ENCODE results near the gene PACSIN2.
A peak's percentile ranks its signal among the peaks of the same experiment; 100 is the strongest.
"Not testable (repeated sequence)": the region's sequence is repeated elsewhere in the genome, so short reads cannot be mapped to it uniquely, and the experiment has no call there.

Gene PACSIN2

DNA sequence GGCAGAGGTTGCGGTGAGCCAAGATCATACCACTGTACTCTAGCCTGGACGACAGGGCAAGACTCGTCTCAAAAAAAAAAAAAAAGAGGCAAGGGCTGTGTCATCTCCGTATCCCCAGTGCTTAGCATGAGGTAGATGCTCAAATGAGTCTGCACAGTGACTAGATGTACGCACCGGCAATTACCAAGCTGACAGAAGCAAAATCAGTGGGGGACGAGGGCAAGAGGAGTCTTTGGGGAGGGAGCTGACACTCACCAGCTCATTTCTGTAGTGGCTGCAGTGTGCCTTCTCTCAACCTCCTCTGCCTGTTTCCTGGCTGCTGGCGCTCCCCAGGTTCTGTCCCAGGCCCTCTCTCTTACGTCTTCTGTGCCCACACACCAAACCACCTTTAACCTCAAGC is 69.9 kb downstream of the PACSIN2 start:
- DNase-seq, result no peak

DNA sequence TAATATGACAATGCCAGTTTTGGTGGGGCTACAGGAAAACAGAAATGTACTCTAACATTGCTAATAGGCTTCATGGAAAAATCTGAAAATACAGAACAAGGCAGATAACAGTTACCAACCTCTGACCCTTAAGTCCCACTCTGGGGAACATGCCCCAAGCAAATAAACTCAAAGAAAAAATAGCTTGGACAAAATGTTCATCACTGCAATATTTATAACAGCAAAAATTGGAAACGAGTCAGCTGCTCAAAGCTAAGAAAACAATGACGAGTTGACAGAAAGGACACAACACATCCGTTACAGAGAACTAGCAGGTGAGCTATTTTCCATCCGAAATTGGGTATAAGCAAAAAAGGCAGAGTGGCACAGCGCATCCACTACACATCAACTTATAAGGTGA is 70.5 kb downstream of the PACSIN2 start:
- DNase-seq, result no peak

DNA sequence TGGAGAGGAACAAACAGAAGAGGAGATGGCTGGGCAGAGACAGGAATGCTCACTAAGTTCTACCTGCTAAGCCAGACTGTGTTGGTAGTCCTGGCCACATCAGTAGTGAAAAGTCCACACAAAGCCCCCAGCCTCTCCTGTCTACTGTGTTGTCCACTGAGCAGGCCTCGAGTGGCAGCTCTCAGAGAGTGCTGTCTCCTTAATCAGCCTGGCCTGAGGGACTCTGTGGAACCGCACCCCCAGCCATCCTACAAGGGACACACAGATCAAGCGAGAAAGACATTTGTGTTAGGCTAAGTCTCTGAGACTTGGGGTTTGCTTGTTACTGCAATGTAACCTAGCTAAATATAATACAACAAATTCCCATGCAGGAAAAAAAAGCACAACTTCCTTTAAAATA is 71.0 kb downstream of the PACSIN2 start:
- no peak for DNase-seq

DNA sequence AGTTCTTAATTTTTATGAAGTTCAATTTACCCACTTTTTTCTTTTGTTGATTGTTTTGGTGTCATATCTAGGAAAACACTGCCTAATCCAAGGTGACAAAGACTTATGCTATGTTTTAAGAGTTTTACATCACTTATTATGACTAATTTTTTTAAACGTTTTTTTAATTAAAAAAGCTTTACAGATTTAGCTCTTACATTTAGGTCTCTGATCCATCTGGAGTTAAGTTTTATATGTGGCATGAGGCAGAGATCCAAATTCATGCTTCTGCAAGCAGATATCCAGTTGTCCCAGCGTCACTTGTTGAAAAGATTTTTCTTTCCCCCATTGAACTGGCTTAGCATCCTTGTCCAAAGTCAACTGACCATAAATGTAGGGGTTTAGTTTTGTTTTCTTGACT is 72.6 kb downstream of the PACSIN2 start:
- no peak for DNase-seq

DNA sequence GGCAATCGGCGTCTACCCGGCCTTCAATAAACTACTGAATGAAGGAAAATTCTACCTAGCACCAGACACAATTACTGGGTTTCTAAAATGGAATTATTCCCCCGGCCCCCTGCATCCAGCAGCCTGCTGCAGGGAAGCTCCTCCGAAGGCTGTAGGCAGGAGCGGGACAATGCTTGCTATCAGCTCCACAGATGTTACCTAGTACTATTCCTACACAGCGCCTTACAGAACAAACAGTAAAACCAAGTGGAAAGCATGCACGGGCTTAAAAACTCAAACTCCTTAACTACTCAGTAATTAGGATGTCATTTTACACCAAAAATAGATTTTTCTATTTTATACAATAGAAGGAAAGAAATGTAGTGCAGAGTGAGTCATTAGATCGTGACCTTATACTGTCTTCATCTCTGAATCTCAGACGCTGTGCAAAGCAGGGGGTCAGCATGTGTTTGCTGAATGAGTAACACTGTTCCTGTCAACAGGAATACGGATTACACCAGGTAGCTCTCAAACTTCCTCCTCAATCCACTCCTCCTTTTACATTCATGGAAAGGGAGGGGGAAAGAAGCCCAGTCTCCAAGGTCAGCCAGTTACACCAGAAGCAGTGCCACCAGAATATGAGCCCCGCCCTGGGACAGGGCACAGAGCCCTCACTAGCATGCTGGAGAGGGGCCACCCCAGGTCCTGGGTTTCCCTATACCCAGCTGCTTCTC is 74.9 kb downstream of the PACSIN2 start:
- DNase-seq, result no peak

DNA sequence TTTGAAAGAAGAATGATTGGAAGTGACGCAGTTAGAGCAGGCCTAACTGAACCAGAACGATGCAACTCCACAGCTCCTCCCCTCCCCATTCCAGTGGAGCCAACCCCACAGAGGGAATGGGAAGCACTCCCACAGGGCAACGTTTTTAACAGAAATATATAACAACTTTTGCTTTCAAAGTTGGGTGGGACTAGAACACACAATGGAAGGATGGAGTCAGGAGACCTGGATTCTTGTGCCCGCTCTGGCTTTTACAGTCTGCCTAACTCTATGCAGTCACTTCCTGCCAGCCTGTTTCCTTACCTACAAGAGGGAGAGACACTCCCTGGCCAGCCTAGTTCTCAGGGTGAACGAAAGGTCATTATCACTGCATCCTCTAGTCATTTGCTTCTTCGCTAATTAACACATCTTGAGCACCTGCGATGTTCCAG is 75.5 kb downstream of the PACSIN2 start:
- DNase-seq, result no peak

DNA sequence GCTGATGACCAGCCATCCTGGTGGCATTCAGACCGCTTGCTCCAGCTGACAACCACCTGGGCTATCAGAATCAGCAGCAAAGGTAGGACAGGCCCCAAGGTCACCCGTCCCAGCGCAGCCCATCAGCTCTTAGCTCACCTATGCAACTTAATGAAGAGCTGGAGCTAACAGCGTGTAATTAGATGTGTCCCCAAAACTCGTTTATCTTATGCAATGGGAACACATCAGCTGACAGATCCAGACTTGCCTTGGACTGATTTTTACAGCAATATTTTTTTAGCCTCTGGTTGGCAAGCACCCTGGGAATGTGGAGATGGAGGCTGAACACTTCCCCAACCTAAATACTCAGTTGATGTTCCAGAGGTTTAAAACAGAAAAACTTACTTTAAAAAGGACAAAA is 76.0 kb downstream of the PACSIN2 start:
- DNase-seq, result no peak

- no peak for DNase-seq
Measured at GRCh38 chr22:42938449-42938848, 76.5 kb downstream of the PACSIN2 start.

DNA sequence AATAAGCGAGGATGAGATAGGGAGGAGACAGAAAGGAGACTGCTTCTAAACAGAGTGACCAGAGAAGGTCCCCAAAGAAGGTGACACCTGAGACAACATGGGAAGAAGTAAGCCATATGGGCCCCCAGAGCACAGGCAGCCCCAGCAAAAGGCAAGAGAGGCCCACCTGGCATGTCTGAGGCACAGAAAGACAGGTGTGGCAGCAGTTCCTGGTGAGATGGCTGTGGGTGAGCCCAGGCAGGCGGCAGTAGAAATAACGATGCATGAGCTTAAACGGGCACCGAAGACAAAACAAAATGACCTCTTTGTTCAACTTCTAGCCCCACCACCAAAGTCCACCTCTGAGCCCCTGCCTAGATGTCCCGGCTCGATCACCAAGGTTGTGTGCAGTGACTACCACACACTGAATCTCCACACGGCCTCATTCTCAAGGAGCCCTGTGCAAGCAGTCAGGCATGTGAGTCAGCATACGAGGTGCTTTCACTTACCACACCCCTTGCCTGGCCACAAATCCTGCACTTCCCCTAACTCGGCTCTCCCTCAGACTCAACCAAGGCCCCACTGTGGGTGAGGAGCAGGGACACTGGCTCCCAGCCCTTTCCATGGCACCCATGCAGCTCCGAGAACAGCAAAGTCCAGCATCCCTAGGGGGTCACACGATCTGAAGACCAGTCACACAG is 77.6 kb downstream of the PACSIN2 start:
- DNase-seq, result no peak

DNA sequence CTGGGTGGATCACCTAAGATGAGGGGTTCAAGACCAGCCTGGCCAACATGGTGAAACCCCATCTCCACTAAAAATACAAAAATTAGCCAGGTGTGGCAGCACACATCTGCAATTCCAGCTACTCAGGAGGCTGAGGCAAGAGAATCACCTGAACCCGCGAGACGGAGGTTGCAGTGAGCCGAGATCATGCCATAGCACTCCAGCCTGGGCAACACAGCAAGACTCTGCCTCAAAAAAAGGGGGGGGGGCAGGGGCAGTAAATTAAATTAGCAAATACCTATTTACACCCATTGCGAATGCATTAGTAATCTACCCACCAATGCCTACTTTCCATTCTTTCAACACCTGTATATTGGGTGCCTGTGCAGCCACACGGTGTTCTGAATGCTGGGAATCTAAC is 78.3 kb downstream of the PACSIN2 start:
- DNase-seq, result not testable (repeated sequence)

- no peak for DNase-seq
Measured at GRCh38 chr22:42934338-42934737, 80.6 kb downstream of the PACSIN2 start.

DNA sequence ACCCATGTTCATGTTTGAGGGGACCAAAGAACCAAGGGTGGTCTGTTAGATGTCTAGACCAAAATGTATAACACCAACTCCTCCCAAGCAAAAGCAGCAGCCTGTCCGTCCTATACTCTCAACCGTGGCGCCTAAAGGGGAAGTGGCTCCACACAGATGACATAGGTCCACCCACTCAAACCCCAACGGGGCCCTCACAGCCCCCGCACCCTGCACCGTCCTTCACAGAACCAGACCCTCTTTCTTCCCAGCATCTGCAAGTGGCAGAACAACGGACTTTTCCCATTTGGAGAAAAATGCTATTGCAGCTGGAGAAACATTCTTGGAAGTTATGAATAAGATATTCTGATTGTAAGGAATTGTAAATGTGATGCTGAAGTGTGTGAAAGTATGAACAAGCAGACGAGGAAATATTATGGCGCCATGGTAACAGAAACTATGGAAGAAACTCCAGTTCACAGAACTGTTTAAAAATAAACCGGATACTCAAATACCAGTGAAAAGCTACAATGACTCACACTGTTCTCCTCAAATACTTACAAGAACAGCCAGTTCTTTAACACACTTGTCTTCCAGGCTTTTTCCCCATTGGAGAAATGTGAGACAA is 81.4 kb downstream of the PACSIN2 start:
- peak in 3 of 14 donors; percentile 12 to 36 (median 22) for DNase-seq

DNA sequence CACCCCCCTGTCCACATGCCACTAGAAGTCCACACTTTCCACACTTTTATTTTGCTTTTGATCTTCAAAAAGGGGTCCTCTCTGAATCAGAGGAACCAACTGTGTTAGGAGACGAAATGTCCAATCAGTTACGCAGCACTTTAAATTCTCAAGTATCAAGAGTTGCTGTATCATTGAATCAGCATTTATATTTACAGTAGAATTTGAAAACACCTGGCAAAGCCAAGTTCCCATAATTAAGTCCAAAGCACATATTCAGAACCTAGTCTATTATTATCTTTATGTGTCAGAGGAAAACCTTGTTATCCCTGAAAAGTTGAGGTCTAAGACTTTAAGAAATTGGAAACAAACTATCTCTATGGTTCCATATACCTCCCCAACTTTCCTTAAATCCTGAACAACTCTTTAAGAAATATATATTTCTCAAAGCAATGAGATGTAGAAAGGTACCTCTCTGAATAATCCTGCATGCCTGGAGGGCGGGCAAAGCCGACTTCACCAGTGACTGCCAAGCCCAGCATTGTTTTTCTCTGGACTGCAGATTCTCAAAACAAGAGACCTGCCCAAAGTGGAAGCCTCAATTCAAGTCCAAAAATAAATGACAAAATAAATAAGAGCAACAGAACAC is 82.0 kb downstream of the PACSIN2 start:
- DNase-seq, result no peak

- DNase-seq, result no peak
Measured at GRCh38 chr22:42932197-42932519, 82.8 kb downstream of the PACSIN2 start.

DNA sequence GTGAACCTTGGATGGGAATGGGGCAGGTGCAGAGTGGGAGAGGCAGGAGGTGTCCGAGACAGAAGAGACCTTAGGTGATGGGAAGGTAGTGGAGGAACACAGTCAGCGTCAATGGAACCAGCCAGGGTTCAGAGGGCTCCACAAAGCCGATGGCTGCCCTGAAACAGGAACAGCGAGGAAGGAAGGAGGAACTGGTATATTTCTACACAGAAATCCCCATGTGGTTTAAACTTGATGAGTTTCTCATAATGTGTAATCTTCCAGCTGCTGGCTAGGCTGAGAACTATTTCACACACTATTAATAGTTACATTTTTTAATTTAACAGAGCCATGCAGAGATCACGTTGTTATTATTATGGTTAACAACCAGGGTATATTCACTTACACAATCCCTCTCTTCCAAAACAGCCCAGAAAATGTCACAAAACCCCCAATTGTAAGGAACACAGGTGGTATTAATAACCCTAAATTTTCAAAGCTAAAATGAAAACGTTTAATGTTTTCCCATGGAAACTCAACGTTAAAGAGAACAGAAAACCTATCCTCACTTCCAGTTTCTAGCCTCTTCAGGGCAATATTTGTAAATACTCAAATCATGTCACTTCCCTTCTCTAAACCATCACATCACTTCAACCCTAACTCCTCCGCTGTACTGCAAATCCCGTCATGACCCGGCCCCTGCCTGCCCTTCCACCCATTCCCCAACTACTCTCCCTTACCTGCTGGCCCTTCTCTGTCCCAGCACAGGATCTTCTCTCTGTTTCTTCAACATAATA is 83.3 kb downstream of the PACSIN2 start:
- no peak for DNase-seq

GRCh38 chr22:42930810-42931420 is 84.0 kb downstream of the PACSIN2 start:
- no peak for DNase-seq

- DNase-seq, result no peak
Measured at GRCh38 chr22:42929838-42930155, 85.2 kb downstream of the PACSIN2 start.

- DNase-seq, result no peak
Measured at GRCh38 chr22:42928969-42929837, 85.7 kb downstream of the PACSIN2 start.

DNA sequence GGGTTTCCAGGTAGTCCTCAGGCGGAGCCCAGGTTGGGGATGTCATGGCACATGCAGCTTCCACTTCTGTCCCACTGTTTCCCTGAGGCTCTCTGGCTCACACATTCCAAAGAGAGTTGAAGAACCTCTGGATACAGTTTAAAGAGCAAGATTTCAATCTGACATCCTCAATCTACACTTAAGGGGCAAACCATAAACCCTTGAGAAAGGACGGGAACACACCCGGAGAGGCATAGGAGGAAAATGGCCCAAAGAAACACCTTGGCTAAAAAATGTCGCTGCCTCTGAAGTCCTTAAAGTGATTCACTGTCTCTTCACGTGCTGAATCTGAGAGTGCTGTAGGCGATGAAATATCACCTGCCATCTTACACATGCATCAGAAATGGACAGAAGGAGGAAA is 87.0 kb downstream of the PACSIN2 start:
- DNase-seq, result no peak

- no peak for DNase-seq
Measured at GRCh38 chr22:42926768-42927167, 88.2 kb downstream of the PACSIN2 start.

GRCh38 chr22:42926104-42926503 is 88.8 kb downstream of the PACSIN2 start:
- DNase-seq, result no peak

Data from C1 segment of cervical spinal cord (tissue), 14 donors.